ENCODE measurements around the gene SORCS2.

SORCS2 gene

DNA sequence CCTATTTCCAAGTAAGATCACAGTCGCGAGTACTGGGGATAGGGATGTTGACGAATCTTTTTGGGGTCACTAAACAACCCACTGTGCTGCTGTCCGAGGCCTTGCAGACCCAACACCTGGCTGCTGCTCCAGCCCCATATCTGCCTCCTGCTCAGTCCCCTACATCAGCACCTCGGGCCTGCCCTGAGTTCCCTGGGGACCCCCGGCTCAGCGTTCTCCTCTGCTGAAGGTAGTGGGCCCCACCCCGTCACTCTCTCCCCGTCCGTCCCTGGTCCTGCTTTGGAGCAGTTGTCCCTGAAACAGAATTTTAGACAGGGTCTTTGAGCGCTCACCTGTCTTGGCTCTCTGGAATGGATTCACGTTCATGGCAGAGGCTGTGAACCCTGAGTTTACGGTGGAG lies 444.8 kb downstream of the SORCS2 start:
- H3K4me3 Mint-ChIP-seq: no peak overlapping the region
- no peaks in the 10 kb centered on the region for H3K36me3 Mint-ChIP-seq
- no peak for ATAC-seq
- H3K9me3 Mint-ChIP-seq: peaks cover 5% of the 10 kb centered on the region
- peaks cover 6% of the 10 kb centered on the region for H3K27me3 Mint-ChIP-seq
- no peak overlapping the region for H3K27ac Mint-ChIP-seq
- no peaks in the 10 kb centered on the region for H3K4me1 Mint-ChIP-seq

DNA sequence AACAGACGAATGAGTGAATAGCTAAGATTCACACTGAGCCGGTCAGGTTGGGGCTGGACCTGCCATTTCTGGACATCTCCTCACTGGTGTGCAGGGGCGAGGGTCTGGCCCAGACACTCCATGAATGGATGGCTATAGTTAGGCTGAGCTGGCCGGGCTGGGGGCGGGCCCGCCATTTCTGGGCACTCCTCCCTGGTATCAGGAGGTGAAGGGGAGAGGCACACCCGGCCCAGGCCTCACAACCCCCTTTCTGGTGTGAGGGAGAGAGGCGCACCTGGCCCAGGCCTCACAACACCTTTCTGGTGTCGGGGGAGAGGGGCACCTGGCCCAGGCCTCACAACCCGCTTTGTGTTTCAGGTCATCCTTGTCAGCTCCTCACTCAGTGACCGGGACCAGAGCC lies 445.6 kb downstream of the SORCS2 start:
- H3K9me3 Mint-ChIP-seq: peaks cover 5% of the 10 kb centered on the region

DNA sequence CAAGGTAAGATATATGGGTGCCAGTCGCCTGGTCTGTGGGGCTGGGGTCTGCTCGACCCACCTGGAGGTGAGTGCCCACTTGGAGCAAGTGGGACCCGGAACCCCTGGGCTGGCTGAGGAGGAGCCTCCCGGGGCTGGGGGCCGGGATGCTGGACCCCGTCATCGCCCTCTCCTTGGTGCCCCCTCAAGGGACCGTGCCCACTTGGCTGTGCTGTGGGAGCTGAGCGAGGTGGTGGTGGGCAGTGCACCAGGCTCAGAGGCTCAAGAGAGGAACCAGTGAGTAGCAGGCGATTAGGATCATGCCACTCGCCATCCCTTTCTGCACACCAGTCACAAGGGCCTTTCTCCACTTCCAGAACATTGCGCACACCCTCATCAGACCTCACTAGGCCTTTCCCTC lies 446.2 kb downstream of the SORCS2 start:
- Mint-ChIP-seq H3K4me1 (no peaks in the 10 kb centered on the region), H3K9me3 (peaks cover 5% of the 10 kb centered on the region), H3K27ac (no peak overlapping the region), H3K4me3 (no peak overlapping the region), H3K36me3 (no peaks in the 10 kb centered on the region), H3K27me3 (no peaks in the 10 kb centered on the region)
- ATAC-seq: no peak

More for the DNA sequence above, 445.6 kb downstream of the SORCS2 start:
- Mint-ChIP-seq H3K4me1 (no peaks in the 10 kb centered on the region), H3K27ac (no peak overlapping the region), H3K27me3 (no peaks in the 10 kb centered on the region), H3K4me3 (no peak overlapping the region), H3K36me3 (no peaks in the 10 kb centered on the region)
- ATAC-seq: no peak

GRCh38 chr4:7638984-7639789 lies 446.8 kb downstream of the SORCS2 start:
- Mint-ChIP-seq H3K9me3 (peaks cover 5% of the 10 kb centered on the region), H3K4me1 (no peaks in the 10 kb centered on the region), H3K4me3 (no peak overlapping the region), H3K27ac (no peak overlapping the region), H3K36me3 (no peaks in the 10 kb centered on the region), H3K27me3 (no peaks in the 10 kb centered on the region)
- ATAC-seq: no peak

DNA sequence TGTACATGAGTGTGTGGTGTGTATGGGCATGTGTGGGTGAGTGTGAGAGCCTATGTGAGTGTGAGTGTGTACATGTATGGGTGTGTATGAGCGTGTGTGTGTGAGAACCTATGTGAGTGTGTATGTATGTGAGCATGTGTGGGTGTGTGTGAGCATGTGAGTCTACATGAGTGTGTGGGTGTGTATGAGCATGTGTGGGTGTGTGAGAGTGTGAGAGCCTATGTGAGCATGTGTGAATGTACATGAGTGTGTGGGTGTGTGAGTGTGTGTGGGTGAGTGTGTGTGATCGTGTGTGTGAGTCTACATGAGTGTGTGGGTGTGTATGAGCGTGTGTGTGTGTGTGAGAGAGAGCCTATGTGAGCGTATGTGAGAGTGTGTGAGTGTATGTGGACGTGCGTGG lies 447.8 kb downstream of the SORCS2 start:
- no peaks in the 10 kb centered on the region for H3K27me3 Mint-ChIP-seq
- no peak for ATAC-seq
- H3K4me1 Mint-ChIP-seq: no peaks in the 10 kb centered on the region
- H3K27ac Mint-ChIP-seq: no peak overlapping the region
- H3K36me3 Mint-ChIP-seq: no peaks in the 10 kb centered on the region
- peaks cover 5% of the 10 kb centered on the region for H3K9me3 Mint-ChIP-seq
- no peak overlapping the region for H3K4me3 Mint-ChIP-seq

- H3K27ac Mint-ChIP-seq: no peak overlapping the region
- no peaks in the 10 kb centered on the region for H3K36me3 Mint-ChIP-seq
- H3K4me3 Mint-ChIP-seq: no peak overlapping the region
- no peak for ATAC-seq
- H3K9me3 Mint-ChIP-seq: peaks cover 5% of the 10 kb centered on the region
- no peaks in the 10 kb centered on the region for H3K4me1 Mint-ChIP-seq
- peaks cover 9% of the 10 kb centered on the region for H3K27me3 Mint-ChIP-seq
Observed at GRCh38 chr4:7641712-7642111, 449.4 kb downstream of the SORCS2 start.

GRCh38 chr4:7642741-7643458 lies 450.6 kb downstream of the SORCS2 start:
- Mint-ChIP-seq H3K4me1 (no peaks in the 10 kb centered on the region), H3K36me3 (no peaks in the 10 kb centered on the region), H3K4me3 (no peak overlapping the region), H3K27ac (no peak overlapping the region), H3K9me3 (peaks cover 5% of the 10 kb centered on the region), H3K27me3 (peaks cover 21% of the 10 kb centered on the region)
- no peak for ATAC-seq

GRCh38 chr4:7645158-7645557 lies 452.8 kb downstream of the SORCS2 start:
- Mint-ChIP-seq H3K4me3 (no peak overlapping the region), H3K9me3 (peaks cover 5% of the 10 kb centered on the region), H3K36me3 (no peaks in the 10 kb centered on the region), H3K27me3 (peaks cover 41% of the 10 kb centered on the region), H3K4me1 (peaks cover 13% of the 10 kb centered on the region), H3K27ac (no peak overlapping the region)
- no peak for ATAC-seq

GRCh38 chr4:7645956-7646355 lies 453.6 kb downstream of the SORCS2 start:
- ATAC-seq: no peak
- Mint-ChIP-seq H3K4me3 (no peak overlapping the region), H3K27ac (no peak overlapping the region), H3K27me3 (peaks cover 46% of the 10 kb centered on the region), H3K36me3 (no peaks in the 10 kb centered on the region), H3K4me1 (peaks cover 13% of the 10 kb centered on the region), H3K9me3 (peaks cover 5% of the 10 kb centered on the region)

GRCh38 chr4:7646384-7647061 lies 454.2 kb downstream of the SORCS2 start:
- Mint-ChIP-seq H3K4me1 (peaks cover 13% of the 10 kb centered on the region), H3K36me3 (no peaks in the 10 kb centered on the region), H3K4me3 (no peak overlapping the region), H3K27me3 (peaks cover 50% of the 10 kb centered on the region), H3K27ac (no peak overlapping the region), H3K9me3 (peaks cover 4% of the 10 kb centered on the region)
- ATAC-seq: no peak

GRCh38 chr4:7647186-7647585 lies 454.8 kb downstream of the SORCS2 start:
- H3K4me3 Mint-ChIP-seq: no peak overlapping the region
- ATAC-seq: no peak
- no peaks in the 10 kb centered on the region for H3K36me3 Mint-ChIP-seq
- H3K4me1 Mint-ChIP-seq: peaks cover 13% of the 10 kb centered on the region
- H3K27me3 Mint-ChIP-seq: peaks cover 50% of the 10 kb centered on the region
- no peak overlapping the region for H3K27ac Mint-ChIP-seq
- H3K9me3 Mint-ChIP-seq: no peaks in the 10 kb centered on the region

GRCh38 chr4:7647600-7648543 lies 455.5 kb downstream of the SORCS2 start:
- H3K36me3 Mint-ChIP-seq: no peaks in the 10 kb centered on the region
- no peak overlapping the region for H3K4me3 Mint-ChIP-seq
- H3K27me3 Mint-ChIP-seq: peaks cover 50% of the 10 kb centered on the region
- no peak overlapping the region for H3K27ac Mint-ChIP-seq
- peaks cover 13% of the 10 kb centered on the region for H3K4me1 Mint-ChIP-seq
- ATAC-seq: no peak
- no peaks in the 10 kb centered on the region for H3K9me3 Mint-ChIP-seq

DNA sequence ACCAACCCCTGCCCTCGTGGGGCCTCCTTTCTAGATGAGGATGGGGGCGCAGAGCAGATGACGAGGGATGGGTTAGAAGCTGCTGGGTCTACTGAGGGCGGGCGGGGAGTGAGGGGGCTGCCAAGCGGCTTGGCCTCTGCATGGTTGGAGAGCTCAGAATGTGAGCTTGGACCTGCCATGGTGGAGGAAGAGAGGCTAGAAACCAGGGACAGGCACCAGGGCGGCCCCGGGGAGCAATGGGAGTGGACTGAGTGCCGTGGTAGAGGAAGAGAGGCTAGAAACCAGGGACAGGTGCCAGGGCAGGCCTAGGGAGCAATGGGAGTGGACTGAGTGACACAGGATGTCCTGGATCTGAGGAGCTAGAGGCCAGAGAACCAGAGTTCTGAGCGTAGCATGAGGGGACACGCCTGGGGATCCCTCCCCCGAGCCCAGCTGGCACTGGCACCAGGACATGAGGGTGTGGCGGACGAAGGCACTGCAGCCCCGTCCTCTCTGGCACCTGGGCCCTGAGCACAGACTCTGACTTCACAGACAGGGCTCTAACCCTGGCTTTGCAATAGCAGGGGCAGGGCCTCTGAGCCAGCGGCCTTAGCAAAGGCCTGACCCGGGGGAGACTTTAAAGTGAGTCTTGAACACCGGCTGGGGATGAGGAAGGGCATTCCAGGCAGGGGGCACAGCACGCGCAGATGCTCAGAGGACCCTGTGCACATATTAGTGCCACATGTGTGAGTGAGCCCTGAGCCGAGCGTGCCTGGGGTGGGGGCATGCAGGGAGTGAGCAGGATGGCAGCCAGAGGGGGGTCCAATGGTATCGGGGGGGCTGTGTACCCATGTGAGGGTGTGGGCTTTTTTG lies 456.4 kb downstream of the SORCS2 start:
- Mint-ChIP-seq H3K36me3 (no peaks in the 10 kb centered on the region), H3K4me3 (no peak overlapping the region), H3K27me3 (peaks cover 52% of the 10 kb centered on the region), H3K9me3 (no peaks in the 10 kb centered on the region), H3K4me1 (peaks cover 13% of the 10 kb centered on the region), H3K27ac (no peak overlapping the region)
- no peak for ATAC-seq

DNA sequence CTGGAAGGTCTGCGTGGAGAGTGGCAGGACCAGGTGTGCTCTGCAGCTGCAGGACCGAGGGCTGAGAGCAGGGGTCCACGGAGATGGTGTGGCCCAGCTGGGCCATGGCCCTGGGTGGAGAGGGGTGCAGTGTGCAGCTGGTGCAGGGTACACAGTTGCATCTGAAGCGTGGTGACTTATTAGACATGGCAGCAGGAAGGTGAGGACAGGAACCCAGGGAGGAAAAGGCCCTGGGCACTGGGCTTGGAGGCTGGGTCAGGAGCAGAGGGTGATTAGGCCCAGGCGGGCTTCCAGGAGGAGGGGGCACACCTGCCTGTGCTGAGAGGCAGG lies 457.0 kb downstream of the SORCS2 start:
- Mint-ChIP-seq H3K27ac (no peak overlapping the region), H3K27me3 (peaks cover 58% of the 10 kb centered on the region), H3K36me3 (no peaks in the 10 kb centered on the region), H3K4me1 (peaks cover 13% of the 10 kb centered on the region), H3K4me3 (no peak overlapping the region), H3K9me3 (no peaks in the 10 kb centered on the region)
- no peak for ATAC-seq
